WI38 (cell line): ENCODE results near the gene VEGFA.

ENCODE experiments used
- H3K4me3 ChIP-seq: 2 replicates; pipeline ENCODE4 v1.5.1; 2011; ENCODE audit warnings: low read depth, mild to moderate bottlenecking, control low read depth, low read length
- CTCF ChIP-seq: IDR thresholded peaks from 2 replicates; pipeline ENCODE4 v1.5.1; 2012; ENCODE audit warnings: low read depth, mild to moderate bottlenecking, control low read depth, low read length

VEGFA gene

GRCh38 chr6:43799551-43800297 is 29.7 kb downstream of the VEGFA start:
- H3K4me3 ChIP-seq, result no peak overlapping the region
- TF ChIP-seq CTCF, result no peak

GRCh38 chr6:43800298-43800623 is 30.2 kb downstream of the VEGFA start:
- TF ChIP-seq CTCF, result no peak
- H3K4me3 ChIP-seq, result no peak overlapping the region

GRCh38 chr6:43800746-43801494 is 30.9 kb downstream of the VEGFA start:
- no peak overlapping the region for H3K4me3 ChIP-seq

GRCh38 chr6:43801495-43802181 is 31.6 kb downstream of the VEGFA start:
- no peak overlapping the region for H3K4me3 ChIP-seq
- no peak for TF ChIP-seq CTCF

More at GRCh38 chr6:43800746-43801494, 30.9 kb downstream of the VEGFA start:
- TF ChIP-seq CTCF, result no peak

- no peak overlapping the region for H3K4me3 ChIP-seq
- TF ChIP-seq CTCF, result no peak
These were observed 33.2 kb downstream of the VEGFA start for GRCh38 chr6:43803055-43803782.

- H3K4me3 ChIP-seq, result no peak overlapping the region
- no peak for TF ChIP-seq CTCF
These were observed 34.0 kb downstream of the VEGFA start for GRCh38 chr6:43803783-43804549.
